Measurements from ENCODE around the gene CARS1. TPM values are rescaled to one million over a fixed set of nuclear protein-coding genes. Genes with fewer than 3 reads are reported as not detected.

Gene CARS1
- total RNA-seq, 4 donors from 2014 or later = 37.0 to 61.3 (median 52.3) TPM

DNA sequence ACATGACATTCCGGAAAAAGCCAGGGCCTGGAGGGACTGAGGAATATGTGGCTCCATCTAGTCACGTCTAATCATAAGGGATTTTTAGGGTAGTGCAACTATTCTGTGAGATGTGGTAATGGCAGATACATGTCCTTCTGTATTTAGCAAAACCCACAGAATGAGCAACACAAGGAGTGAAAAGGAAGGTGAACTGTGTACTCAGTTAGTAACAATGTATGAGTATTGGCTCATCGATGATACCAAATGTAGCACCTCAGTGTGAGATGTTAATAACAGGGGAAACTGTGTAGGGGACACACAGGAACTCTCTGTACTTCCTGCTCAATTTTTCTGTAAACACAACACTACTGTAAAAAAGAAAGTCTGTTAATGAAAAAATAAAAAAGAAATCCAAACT is 42.0 kb upstream of the CARS1 start:
- Histone ChIP-seq H3K36me3 (peaks cover 0 to 11% (median 4%) of the 10 kb centered on the region in 4 donors), H3K9me3 (no peaks in the 10 kb centered on the region), H3K4me3 (no peak overlapping the region), H3K27me3 (no peaks in the 10 kb centered on the region), H3K4me1 (no peaks in the 10 kb centered on the region), H3K27ac (no peak overlapping the region)
- 85 to 100% methylated on average over 2 to 3 of the region's 3 CpGs for WGBS, 2 donors (ENCODE audit: low coverage in 1 of 2)
- intact Hi-C loops (cut with DNase I; ENCODE audit: low total_unique reads) (no loop called here), in situ Hi-C loops (cut with MboI; ENCODE audit: low pct_ligation_motif_present in 1 of 4, low pct_unique_long_range_greater_than_20kb in 1 of 4, low sequenced_read_pairs in 3 of 4) (loop anchor here in 3 of 4 donors (5.0 to 25.0 kb wide), 3 partner anchors 64 to 562 kb away; no protein-coding TSS in a partner anchor)
- TF ChIP-seq POLR2AphosphoS5 (IDR thresholded peaks at IDR 0.05) (no peak), POLR2A (IDR thresholded peaks at IDR 0.05) (no peak), EP300 (IDR thresholded peaks at IDR 0.05; ENCODE audit: low read depth) (no peak)
- TF ChIP-seq, protein P1, sequence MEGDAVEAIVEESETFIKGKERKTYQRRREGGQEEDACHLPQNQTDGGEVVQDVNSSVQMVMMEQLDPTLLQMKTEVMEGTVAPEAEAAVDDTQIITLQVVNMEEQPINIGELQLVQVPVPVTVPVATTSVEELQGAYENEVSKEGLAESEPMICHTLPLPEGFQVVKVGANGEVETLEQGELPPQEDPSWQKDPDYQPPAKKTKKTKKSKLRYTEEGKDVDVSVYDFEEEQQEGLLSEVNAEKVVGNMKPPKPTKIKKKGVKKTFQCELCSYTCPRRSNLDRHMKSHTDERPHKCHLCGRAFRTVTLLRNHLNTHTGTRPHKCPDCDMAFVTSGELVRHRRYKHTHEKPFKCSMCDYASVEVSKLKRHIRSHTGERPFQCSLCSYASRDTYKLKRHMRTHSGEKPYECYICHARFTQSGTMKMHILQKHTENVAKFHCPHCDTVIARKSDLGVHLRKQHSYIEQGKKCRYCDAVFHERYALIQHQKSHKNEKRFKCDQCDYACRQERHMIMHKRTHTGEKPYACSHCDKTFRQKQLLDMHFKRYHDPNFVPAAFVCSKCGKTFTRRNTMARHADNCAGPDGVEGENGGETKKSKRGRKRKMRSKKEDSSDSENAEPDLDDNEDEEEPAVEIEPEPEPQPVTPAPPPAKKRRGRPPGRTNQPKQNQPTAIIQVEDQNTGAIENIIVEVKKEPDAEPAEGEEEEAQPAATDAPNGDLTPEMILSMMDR (IDR thresholded peaks at IDR 0.05) = no peak
- no peak for DNase-seq

DNA sequence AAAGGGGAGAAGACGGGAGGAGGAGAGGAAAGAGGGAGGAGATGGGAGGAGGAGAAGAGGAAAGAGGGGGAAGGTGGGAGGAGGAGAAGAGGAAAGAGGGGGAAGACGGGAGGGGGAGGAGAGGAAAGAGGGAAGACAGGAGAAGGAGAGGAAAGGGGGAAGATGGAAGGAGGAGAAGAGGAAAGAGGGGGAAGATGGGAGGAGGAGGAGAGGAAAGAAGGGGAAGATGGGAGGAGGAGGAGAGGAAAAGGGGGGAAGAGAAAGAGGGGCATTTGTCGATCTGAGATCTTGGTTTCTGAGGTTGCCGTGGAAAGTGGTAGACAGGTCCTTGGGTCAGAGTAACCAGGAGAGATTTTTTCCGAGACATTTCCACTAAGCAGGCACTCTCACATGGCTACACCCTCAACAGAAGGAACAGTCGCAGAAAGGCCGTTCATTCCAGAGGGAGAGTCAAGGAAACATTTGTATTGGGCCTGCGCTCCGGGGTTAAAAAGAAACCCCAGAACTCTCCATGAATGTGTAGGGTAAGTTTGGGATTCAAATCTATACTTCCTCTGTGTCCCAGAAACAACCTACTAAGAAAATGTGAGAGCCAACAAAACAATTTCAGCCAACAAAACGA is 39.8 kb upstream of the CARS1 start:
- no peak for DNase-seq
- TF ChIP-seq EP300 (IDR thresholded peaks at IDR 0.05; ENCODE audit: low read depth) (no peak), POLR2AphosphoS5 (IDR thresholded peaks at IDR 0.05) (no peak), POLR2A (IDR thresholded peaks at IDR 0.05) (no peak)
- TF ChIP-seq, protein P1 (IDR thresholded peaks at IDR 0.05) = no peak
- Histone ChIP-seq H3K27ac (no peak overlapping the region), H3K36me3 (peaks cover 0 to 11% (median 4%) of the 10 kb centered on the region in 4 donors), H3K9me3 (no peaks in the 10 kb centered on the region), H3K4me1 (peaks cover 0 to under 1% (median 0%) of the 10 kb centered on the region in 4 donors), H3K4me3 (no peak overlapping the region), H3K27me3 (no peaks in the 10 kb centered on the region)
- intact Hi-C loops (cut with DNase I; ENCODE audit: low total_unique reads) (no loop called here), in situ Hi-C loops (cut with MboI; ENCODE audit: low pct_ligation_motif_present in 1 of 4, low pct_unique_long_range_greater_than_20kb in 1 of 4, low sequenced_read_pairs in 3 of 4) (loop anchor here in 3 of 4 donors (5.0 to 25.0 kb wide), 3 partner anchors 62 to 560 kb away; no protein-coding TSS in a partner anchor)
- WGBS, 2 donors (ENCODE audit: low coverage in 1 of 2) = 83% methylated on average over 9 to 10 of the region's 10 CpGs

DNA sequence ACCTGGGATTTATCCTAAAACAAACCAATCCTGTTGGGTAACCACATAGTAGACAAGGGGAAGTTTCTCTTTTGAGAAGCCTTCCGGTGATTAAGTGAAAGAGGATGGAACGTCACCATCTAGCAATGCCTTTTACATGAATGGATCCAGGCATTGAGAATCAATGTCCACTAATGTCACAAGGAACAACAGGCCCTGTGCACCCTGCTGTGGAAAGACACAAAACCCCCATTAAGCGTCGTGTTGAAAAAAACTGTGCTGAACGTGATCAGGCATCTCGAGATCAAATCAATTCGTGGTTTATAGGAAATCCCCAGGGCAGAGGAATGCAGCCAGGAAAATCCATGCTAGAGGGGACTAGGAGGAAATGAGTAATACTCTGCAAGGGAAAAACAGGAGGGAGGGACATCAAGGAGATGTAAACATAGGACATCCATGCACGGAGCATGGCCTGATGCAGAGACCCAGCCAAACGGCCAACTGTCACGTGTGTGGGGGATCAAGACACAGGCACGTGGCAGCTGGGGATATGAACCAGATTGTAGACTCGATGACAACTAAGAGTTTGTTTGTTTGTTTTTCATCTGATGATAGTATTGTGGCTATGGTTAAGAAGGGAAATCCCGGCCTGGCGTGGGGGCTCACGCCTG is 38.6 kb upstream of the CARS1 start:
- intact Hi-C loops (cut with DNase I; ENCODE audit: low total_unique reads) = no loop called here
- Histone ChIP-seq H3K4me3 (no peak overlapping the region), H3K27me3 (no peaks in the 10 kb centered on the region), H3K36me3 (peaks cover 0 to 11% (median 4%) of the 10 kb centered on the region in 4 donors), H3K27ac (peak overlapping the region; percentile 13 to 72 (median 35)), H3K9me3 (no peaks in the 10 kb centered on the region), H3K4me1 (peaks cover 0 to 3% (median 0%) of the 10 kb centered on the region in 4 donors)
- no peak for DNase-seq
- TF ChIP-seq, protein P1 (IDR thresholded peaks at IDR 0.05) = no peak
- peak in 1 of 3 donors; percentile 45 for TF ChIP-seq POLR2AphosphoS5 (IDR thresholded peaks at IDR 0.05)
- in situ Hi-C loops (cut with MboI; ENCODE audit: low pct_ligation_motif_present in 1 of 4, low pct_unique_long_range_greater_than_20kb in 1 of 4, low sequenced_read_pairs in 3 of 4) = loop anchor here in 3 of 4 donors (5.0 to 25.0 kb wide), 3 partner anchors 61 to 559 kb away; no protein-coding TSS in a partner anchor
- WGBS, 2 donors (ENCODE audit: low coverage in 1 of 2) = 59 to 61% methylated on average over 14 to 15 of the region's 15 CpGs

DNA sequence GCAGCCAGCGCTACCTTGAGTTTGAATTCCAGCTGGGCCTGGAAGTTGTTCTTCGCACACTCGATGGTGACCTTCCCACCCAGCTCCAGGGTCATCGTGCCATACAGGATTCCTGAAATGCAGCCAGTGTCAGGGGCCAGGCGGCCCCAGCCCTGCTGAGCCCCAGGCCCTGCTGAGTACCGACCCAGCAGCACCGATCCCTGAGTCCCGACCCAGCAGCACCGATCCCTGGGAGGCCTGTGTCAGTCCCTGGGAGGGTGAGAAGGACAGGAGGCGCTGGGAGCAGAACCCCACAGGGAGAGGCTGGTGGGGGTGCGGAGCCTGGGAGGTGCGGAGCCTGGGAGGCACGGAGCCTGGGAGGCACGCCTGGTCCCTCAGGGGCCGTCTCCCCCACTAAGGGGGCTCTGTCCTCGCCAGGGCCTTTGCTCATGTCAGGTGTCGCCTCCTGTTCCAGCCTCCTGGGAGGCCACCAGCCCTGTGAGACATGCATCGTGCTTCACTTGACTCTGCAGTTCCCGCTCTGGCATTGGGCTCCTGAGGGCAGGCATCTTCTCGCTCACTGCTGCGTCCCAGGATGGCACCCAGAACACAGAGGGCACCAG is 37.1 kb upstream of the CARS1 start:
- Histone ChIP-seq H3K4me3 (no peak overlapping the region), H3K27me3 (no peaks in the 10 kb centered on the region), H3K36me3 (peaks cover 0 to 9% (median 3%) of the 10 kb centered on the region in 4 donors), H3K4me1 (peaks cover 0 to 3% (median 0%) of the 10 kb centered on the region in 4 donors), H3K9me3 (no peaks in the 10 kb centered on the region), H3K27ac (no peak overlapping the region)
- no peak for DNase-seq
- TF ChIP-seq POLR2AphosphoS5 (IDR thresholded peaks at IDR 0.05) = no peak
- no peak for TF ChIP-seq EP300 (IDR thresholded peaks at IDR 0.05; ENCODE audit: low read depth)
- TF ChIP-seq, protein P1 (IDR thresholded peaks at IDR 0.05) = no peak
- TF ChIP-seq POLR2A (IDR thresholded peaks at IDR 0.05) = no peak
- intact Hi-C loops (cut with DNase I; ENCODE audit: low total_unique reads) (no loop called here), in situ Hi-C loops (cut with MboI; ENCODE audit: low pct_ligation_motif_present in 1 of 4, low pct_unique_long_range_greater_than_20kb in 1 of 4, low sequenced_read_pairs in 3 of 4) (loop anchor here in 2 of 4 donors (5.0 to 25.0 kb wide), 3 partner anchors 52 to 557 kb away; no protein-coding TSS in a partner anchor)
- 80 to 94% methylated on average over 3 to 14 of the region's 21 CpGs for WGBS, 2 donors (ENCODE audit: low coverage in 1 of 2)

Data from transverse colon (tissue), 4 donors.